HG02571 (cell line): ENCODE data around the gene RASSF8.

ENCODE experiments used
- ATAC-seq: cut with Tn5 transposase; IDR thresholded peaks from one replicate; pipeline ENCODE4 v1.9.1; 2021; ENCODE audit warnings: mild to moderate bottlenecking, moderate library complexity; ENCODE audit not compliant: unreplicated experiment

Gene RASSF8

DNA sequence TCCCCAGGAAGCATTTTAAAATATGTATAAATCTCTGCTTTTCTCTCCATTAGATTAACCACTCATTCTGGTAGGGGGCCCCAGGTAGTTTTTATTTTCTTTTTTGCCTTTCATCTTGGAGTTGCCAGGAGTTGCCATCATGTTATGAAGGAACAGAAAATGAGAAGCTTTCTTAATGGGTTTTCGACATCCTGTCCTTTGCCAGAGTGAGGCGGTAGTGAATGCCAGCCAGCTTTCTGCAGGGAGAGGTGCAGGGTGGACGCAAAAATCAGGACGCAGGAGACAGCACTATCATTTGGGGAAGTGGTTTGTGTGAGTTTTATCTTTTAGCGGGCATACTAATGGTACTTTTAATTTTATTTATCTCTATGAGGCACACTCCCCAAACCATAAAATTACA, 1.7 kb downstream of the RASSF8 start:
- ATAC-seq, result no peak

DNA sequence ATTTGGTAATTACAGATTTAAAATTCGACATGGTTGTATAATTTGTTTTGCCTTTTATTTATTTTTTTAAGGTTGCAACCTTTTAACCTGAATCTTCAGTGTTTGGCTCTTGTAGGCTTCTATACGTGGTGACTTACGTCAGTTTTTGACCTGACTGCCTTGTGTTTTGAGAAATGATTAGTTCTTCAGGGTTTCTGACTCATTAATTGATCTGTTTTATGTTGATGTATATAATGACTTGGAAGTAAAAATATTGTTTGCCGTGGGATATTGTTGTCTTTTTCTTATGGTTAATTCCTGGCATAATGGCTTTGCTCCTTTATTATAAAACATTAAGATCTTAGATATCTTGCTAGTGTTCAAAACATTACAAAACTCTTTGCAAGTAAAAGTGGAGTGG, 2.5 kb downstream of the RASSF8 start:
- no peak for ATAC-seq

DNA sequence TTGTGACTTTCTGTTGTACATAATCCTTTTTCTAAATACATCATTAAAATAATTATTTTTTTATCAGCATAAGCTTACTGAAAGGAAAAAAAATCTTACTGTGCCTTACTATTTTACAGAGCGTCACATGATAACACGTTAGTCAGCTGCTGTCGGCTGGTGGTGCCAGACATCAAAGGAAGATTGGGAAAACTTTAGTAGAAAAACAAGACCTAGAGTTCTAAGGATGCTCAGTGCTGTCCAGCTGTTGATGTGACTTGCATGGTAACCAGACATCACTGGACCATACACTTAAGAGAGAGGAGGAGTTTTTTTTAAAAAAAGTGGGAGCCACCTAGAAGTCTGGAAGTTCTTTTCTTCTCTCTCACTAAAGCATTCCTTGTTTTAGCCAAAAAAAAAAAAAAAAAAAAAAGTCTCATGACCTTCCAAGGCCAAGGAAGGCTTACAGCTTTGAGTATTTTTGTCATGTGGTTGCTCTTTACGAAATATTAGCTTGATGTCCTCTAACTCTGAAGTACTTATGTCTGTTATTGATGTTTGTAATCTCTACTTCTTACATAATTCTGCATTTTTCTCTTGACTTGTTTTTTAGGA, 4.5 kb downstream of the RASSF8 start:
- no peak for ATAC-seq

DNA sequence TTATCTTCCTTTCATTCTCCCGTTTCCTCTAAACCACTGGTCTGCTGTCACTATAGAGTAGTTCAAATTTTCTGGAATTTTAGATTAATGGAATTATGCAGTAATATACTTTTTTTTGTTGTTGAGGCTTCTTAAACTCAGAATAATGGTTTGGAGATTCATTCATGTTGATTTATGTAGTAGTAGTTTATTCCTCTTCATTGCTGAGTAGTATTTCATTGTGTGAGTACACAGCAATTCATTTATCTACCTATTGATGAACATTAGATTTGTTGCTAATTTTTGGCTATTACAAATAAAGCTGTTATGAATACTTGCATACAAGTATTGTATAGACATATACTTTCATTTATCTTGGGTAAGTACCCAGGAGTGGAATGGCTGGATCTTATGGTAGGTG, 7.2 kb downstream of the RASSF8 start:
- ATAC-seq, result no peak

DNA sequence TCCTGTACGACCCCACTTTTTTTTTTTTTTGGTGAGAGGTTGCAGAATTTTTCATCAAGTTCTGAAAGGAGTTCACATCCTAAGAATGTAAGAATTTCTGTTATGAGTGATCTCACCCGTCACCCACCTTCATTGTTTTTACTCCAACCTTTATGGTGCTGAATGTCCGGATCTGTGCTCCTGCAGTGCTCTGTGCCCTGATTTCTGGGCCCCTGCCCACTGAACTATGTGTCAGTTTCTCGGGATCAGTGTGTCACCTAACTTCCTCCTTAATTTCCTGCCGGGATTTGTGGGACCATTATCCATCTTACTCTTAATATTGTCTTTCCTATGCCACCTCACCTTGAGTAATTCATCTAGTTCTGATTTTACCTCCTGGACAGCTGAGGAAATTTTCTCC, 11.6 kb downstream of the RASSF8 start:
- ATAC-seq, result no peak

DNA sequence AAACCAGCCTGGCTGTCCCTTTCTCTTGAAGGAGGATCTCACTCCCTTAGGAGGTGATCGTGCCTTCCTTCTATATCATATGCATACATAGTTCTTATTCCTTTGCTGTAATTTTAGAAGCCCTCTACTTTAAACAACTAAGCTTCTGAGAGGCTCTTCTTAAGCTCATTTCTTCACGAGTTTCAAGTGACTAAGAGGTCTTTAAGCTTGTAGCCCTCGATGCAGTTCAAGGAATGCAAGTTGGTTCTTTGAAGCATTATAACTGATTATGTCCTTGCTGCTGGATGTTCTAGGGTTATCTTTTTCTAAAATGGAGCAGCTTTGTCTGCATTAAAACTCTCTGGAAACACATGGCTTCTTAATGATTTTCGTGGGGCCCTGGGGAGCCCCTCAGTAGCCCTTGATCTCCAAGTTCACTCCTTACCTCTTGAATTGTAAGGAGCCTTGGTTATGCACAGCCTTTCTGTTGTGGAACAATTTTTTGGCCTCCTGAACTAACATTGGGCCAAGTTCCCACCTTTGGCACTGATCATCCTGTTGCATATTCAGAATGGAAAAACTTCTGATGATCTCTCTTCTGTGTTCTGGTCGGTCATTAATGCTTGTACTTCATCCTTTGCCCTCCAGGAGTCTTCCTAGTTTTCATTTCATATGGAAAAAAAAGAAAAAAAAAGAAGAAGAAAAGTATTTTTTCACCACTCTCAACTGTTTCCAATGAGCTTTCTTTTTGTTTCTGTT, 12.6 kb downstream of the RASSF8 start:
- ATAC-seq, result no peak

DNA sequence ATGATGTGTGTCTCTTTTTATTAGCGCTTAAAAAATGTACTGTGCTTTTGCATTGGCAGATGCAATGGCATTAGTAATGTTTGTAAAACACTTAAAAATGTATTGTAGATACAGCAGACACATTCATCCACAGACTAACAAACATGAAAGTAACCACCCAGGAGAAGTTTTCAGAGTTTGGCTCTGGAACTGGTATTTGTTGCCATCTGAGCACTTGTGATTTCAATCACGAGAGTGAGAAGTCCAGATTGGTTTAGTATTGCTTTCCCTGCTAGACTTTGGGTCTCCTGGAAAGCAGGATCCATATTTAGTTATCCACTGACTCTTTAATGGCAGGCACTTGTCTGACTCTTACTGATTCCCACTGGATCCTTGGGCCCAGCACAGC, 13.2 kb downstream of the RASSF8 start:
- no peak for ATAC-seq

DNA sequence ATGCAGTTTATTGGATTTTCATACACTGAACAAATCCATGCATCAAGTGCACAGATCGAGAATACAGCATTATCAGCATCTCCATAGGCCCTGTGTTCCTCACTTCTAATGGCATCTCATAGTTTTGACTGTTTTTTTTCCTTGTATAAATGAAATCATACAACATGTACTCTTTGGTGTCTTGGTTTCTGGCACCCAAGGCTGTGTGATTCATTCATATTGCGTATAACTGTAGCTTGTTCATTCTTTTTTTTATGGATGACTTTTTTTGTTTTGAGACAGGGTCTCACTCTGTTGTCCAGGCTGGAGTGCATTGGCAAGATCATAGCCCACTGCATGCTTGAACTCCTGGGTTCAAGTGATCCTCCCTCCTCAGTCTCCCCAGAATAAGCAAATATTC, 14.3 kb downstream of the RASSF8 start:
- no peak for ATAC-seq

DNA sequence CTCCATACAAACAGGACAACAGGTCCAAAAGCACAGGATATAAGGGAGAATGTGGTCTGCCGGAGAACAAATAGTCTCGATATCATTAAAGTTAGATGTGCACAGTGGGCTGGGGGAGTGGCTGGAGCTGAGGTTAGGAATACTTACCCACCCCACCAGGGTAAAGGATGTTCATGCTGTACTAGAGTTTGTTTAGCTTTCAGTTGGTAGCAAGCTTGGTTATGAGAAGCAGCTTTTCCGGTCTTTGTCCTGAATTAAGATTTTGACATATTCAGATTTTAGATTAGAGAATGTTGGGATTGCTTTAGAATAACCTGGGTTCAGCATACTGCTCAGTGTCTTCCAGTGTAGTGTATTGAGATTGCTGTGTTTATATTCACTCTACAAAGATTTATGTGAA, 16.7 kb downstream of the RASSF8 start:
- ATAC-seq, result no peak

DNA sequence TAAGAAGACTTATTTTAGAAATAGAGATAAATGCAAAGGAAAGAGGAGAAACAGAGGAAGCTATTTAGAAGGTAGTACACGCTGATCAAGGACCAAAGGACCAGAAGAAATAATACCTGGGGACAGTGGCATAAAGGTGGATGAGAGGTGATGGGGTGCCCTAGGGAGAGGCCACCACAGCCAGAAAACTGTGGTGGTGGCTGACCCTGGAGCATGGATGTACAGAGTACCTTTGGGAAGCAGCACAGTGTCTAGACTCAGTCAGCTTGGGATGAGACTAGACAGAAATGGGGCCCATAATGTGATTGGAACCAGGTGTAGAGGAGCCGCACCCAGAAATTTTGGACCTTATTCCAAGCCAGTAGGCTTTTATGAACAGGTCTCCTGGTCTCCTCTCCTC, 17.2 kb downstream of the RASSF8 start:
- no peak for ATAC-seq

DNA sequence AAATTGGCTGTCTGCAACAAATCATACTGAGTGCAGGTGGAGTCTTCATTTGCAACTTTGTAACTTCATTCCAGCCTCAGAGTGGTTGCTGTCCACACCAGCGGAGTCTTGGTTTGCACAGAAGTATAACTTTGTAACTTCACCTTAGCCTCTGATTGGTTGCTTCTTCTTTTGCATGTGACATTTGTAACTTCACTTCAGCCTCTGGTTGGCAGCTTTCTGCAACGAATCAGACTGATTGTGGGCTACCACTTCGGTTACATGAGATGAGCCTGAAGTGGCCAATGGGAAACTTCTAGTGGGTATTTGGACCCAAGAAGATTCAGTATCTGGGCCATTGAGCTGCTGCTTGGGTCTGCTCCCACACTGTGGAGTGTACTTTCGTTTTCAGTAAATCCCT, 17.8 kb downstream of the RASSF8 start:
- ATAC-seq, result no peak

DNA sequence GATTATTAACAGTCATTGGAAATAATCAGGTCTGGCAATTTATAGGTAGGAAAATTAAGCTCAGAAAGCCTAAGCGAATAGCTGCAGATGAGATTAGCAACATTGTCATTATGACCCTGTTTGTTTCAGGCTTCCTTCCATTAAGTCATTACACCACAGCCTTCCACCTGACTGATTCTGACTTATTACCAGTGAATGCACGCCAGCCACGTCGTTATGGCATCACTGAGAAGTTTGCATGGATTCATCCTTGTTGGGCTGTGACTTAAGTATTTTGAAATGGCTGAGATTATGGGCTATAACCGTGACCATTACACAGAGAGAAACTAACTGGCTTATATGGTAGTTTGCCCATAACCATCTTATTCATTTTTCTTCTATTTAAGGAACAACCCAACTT, 18.6 kb downstream of the RASSF8 start:
- no peak for ATAC-seq

DNA sequence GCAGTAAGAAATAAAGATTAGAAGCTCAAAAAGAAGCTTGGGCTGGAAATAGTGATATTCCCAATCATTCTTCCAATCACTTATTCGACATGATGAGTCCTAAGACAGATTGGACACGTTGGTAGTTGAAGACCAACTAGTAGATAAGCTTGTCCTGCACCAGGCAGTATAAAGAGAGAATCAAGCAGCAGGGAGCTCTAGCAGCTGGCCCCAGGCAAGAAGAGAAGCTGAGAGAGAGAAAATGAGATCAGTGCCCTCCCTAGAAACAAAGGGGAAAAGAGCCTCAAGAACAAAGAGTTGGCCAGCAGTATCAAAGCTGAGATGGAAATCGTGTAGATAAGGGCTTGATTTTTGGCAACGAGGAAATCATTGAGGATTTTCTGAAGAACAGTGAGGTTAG, 20.6 kb downstream of the RASSF8 start:
- ATAC-seq, result no peak

DNA sequence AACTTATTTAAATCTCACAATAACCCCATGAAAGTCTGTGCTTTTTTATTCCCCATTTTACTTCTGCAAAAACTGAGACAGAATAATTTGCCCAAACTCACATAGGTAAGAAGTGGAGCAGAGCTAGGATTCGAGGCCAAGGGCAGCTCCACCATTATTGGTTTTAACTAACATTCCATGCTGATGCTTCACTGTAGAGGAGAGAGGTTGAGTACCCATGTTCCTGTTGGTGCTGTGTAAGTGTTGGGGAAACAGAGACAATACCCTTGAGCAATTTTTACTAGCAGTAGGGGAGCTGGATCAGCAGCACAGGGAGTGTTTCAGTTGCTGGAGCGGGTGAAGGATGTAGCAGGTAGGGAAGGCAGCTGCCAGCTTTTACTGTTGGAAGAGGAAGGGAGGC, 21.1 kb downstream of the RASSF8 start:
- ATAC-seq, result no peak

DNA sequence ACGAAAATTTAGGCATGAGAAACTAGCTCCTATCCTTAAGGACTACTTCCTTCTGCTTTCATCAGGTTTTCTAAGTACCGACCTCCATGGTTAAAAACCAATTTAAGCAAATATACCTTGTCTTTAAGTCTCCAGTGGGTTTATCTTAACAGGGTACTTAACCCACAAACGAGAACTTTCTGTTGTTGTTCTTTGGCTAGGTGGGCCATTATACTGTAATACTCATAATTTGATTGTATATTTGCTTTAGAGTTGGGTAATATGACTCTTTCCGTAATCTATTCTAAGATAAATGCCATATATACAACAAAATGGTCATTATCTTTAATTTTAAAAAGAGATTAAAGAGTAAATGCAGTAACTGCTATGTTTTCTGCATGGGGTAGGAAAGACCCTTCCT, 21.6 kb downstream of the RASSF8 start:
- no peak for ATAC-seq

DNA sequence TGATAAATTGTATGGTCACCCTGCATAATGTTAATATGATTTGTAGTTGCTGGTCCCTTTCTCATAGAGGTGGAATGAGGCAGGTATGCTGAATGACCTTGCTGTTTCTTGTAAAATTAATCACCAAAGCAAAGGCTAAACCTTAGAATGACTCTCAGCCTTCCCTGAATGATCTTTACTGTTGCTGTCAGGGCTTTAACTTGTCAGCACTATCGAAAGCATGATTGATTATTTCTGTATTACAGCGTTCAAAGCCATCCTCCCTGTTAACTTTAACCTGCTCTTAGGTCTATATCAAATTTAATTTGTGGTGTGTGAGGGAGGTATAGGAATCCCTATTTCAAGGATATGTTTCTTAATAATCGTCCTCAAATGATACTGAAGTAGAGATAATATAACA, 23.1 kb downstream of the RASSF8 start:
- no peak for ATAC-seq

DNA sequence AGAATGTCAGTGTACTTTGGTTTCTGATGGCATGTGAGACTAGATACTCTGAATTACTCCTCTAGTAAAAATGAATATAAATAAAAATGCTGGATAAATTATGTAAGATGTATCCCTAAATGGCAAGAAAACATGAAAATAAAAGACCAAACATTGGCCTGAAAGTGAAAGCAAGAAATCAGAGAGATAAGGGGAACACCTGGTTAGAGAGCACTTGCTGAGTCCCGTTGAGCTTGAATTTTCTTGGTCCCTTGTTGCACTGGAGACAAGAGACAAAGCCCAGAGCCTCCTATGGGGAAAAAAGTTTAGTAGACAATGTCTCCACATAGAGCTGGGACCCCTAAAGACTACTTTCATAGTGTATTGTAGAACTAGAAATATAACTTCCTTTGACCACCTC, 23.9 kb downstream of the RASSF8 start:
- ATAC-seq, result no peak

DNA sequence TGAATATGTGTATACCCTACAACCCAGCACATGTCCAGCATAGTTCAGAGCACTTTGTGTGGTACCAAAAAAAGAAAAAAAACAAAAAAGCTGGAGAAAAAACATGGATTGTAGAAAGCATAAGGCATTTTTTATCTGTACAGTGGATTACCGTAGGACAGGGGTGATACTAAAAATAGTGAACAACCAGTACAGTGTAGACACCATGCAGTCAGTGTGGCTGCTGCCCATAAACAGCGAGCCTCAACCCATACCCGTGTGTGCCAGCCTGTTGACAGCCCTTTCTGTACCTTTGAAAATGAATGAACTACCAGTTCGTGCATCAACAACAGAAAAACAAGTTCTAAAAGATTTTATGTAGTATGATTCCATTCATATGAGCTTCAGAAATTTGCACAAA, 25.1 kb downstream of the RASSF8 start:
- ATAC-seq, result no peak

DNA sequence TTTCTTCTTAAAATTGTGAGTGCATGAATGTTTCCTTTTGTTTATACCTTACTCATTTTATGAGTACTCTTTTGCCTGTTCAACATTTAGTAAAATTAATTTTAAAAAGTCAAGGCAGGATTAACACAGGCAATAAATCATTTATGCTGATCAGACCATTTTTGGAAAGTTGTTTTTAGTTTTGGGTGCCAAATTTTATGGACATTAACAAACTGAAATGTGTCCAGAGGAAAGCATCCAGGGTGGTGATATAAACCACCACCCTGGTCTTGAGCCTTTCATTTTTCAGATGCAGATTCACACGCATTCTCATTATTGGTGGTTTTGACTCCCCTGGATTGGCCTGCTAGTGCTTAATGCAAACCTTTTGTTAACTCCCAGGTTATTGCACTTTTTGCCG, 26.3 kb downstream of the RASSF8 start:
- no peak for ATAC-seq

DNA sequence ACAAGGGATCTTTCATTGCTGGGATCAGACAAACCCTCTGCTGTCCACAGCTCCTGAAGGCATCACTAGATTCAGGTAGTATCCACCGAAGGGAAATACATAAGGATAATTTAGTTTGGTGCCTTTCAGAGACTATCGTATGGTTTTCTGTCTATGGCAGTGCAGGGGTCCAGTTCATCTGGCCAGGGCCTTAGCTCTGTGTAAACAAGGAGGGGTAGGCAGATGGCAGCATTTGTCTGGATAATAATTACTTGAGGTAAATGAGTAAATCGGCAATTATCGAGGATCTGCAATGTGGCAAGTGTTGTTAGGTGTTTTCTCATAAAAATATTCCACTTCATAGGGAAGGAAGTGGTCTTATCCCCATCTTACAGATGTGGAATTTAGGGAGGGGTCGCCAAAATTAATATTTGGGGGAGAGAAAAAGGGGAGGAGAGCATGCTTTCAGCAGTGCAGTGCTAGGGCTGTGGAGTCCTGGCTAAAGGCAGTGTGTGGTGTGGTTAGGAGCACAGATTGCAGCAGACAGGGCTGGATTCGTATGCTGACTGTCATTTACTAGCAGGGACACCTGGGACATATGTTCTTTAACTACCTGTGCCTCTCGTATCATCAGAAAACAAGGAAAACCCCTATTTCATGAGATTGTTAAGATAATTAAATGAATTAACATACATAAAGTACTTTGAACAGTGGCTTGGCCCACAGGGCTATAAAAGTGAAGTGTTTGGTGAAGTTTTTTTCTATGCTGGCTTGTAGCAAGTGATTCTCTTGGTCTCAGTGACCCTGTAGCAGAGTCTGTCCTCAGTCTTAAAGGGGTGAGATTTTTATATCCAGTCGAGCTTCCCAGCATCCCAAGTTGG, 27.1 kb downstream of the RASSF8 start:
- no peak for ATAC-seq

DNA sequence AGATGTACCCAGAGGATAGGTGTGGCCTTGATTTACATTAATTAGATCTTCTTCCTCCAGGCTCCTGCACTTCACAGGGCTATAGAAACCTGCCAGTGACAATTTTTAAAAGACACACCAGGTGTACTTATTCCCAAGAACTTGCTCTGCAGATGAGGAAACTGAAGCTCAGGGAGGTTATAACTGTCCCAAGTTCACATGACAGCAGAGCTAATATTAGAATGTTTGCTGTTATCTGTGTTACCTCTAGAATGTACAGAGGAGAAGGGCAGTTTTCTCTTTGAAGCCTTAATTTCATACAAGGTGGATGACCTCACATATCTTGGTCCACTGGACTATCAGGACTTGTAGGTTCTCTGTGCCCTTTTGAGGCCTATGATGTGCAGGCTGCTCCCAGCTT, 27.7 kb downstream of the RASSF8 start:
- ATAC-seq, result no peak

DNA sequence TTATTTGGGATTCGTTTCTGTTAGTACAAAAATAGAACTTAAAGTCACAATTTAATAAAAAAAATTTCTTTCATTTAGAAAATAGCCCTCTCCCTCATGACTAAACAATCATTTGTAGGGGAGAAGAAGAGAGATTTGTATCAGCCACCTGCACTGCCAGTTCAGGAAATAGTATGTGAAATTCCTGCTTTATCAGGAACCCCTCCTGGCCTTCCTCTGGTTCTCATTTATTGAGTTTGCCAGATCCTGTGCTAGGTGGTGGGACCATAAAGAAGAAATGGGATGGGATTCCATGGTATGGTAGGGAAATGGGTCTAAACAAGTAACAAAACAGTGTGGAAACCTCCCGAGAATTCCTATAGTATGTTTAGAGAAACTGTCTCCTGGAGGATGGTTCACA, 30.0 kb downstream of the RASSF8 start:
- no peak for ATAC-seq
